GM21528 (cell line): ENCODE data around the gene LAPTM4A.

Experiments
- ATAC-seq: cut with Tn5 transposase; IDR thresholded peaks from one replicate; pipeline ENCODE4 v1.9.1; 2021; ENCODE audit warnings: mild to moderate bottlenecking, moderate library complexity; ENCODE audit not compliant: unreplicated experiment, low FRiP score

Gene LAPTM4A

DNA sequence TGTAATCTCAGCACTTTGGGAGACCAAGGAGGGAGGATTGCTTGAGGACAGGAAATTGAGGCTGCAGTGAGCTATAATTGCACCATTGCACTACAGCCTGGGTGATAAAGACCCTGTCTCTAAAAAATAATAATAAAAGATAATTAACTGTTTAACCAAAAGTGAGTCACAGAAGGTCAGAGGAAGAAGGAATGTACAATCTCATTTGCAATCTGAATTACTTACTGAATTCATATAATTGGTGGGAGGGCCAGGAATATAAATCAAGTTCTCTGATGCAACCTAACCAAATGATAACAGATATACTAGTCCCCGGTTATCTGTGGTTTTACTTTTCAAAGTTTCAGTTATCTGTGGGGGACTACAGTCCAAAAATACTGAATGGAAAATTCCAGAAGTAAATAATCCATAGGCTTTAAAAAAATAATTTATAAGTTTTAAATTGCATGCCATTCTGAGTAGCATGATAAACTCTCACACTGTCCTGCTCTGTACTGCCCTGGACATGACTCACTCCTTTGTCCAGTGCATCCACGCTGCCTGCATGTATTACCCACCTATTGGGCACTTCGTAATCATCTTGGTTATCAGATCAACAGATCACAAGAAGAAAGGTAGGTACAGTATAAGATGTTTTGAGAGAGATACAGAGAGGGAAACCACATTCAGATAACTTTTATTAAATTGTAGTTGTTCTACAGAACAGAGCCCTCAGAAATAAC, 26.2 kb downstream of the LAPTM4A start:
- no peak for ATAC-seq

DNA sequence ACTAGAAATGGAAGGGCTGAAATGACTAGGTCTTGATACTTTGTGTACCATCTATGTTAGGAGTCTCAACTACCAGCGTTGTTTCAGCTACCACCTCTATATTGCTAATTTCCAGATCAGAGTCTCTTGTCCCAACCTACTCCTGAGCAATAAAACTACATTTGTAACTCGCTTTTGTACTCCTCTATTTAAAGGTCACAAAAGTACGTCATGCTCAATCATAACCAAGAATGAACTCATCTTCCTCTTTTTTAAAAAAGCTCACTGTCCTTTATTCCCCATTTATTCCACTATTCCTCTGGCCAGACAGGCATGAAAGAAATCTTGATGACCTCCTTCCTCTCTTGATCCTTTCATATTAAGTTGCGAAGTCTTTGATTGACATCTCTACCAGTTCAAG, 27.7 kb downstream of the LAPTM4A start:
- no peak for ATAC-seq

DNA sequence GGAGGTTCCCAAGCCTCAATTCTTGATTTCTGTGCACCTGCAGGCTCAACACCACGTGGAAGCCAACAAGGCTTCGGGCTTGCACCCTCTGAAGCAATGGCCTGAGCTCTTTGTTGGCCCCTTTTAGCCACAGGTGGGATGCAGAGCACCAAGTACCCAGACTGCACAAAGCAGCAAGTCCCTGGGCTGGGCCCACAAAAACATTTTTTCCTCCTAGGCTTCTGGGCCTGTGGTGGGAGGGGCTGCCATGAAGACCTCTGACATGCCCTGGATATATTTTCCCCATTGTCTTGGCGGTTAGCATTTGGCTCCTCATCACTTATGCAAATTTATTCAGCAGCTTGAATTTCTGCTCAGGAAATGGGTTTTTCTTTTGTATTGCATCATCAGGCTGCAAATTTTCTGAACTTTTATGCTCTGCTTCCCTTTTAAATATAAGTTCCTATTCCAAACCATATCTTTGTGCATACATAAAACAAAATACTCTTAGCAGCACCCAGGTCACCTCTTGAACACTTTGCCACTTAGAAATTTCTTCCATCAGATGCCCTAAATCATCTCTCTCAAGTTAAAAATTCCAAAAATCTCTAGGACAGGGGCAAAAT, 29.9 kb downstream of the LAPTM4A start:
- no peak for ATAC-seq

DNA sequence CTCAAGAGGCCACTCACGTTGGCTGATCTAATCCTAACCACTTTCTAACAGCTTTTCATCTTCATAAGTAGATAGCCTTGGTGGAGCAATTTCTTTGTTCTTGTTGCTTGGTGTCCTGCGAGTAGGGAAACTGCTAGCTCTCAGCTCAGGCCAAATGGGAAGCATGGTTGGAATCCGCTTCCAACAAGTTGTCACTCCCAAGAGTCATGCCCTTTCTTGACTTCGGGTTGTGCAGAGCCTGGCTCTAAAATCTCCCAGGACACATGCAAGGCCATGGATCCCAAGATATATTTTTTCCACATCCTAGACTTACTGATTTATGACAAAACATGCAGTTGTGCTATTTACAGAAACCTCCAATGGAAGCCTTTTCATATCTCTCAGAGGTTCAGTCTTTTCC, 31.7 kb downstream of the LAPTM4A start:
- no peak for ATAC-seq

DNA sequence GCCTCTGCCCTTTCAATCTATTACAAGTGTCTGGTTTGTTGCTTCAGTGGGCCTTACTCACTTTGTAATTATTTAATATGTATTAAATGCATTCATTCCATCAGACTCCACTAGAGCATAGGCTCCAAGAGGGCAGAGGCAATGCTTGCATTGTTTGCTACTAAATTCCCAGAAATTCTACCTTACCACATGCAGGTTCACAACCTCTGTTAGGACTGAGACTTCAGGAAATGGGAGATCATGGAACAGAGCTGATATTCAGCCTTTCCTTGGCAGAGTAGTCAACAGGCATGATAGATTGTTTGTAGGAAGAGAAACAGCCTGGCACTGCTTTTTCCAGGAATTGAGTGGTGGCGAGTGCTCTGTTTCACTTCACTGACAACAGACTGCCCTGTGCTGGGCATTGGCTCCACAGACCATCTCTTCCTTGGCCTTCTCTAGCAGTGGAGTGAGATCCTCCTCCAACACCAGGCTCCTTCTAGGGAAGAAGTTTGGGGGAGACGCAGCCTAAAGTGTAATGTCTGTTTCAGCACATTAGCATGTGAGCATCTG, 32.8 kb downstream of the LAPTM4A start:
- ATAC-seq: no peak

DNA sequence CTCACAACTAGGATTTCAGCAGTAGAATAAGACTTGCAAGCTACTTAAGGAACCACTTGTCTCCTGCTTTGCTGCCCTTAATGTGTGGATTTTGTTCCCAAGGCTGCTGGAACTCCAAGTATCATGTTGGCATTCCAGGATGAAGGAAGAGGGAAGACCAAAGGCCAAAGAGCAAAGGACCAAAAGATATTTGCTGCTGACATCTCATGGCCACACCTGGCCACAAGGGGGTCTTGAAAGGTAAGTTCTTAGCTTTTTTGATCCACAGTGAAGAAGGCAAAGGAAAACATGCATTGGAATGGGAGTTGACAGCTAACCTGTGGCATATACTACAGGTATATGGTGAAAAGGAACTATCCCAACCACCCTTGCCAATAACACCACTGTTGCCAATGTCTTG, 35.1 kb downstream of the LAPTM4A start:
- ATAC-seq: no peak

DNA sequence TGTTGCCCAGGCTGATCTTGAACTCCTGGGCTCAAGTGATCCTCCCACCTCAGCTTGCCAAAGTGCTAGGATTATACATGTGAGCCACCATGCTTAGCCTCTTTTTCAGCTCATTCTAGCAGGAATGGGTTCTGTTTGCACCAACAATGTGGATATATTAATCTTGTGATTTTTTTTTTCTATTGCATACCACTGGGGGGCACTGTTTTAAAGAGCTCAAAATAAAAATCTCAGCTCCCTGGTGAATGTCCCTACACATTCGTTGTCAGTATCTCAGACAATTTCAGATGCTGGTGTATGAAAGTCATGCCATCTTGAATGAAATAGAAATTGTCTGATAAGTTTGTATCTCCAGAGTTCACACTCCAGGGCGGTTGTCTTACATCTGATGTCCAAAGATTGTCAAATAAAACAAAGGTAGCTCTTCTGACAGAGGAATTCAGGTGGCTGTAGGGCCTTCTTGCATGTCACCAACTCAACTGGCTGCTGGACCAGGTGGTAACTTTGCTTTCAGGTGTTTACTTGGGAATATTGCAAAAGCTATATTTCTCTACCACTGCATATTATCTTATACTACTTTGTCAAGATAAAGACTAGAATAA, 35.8 kb downstream of the LAPTM4A start:
- no peak for ATAC-seq

DNA sequence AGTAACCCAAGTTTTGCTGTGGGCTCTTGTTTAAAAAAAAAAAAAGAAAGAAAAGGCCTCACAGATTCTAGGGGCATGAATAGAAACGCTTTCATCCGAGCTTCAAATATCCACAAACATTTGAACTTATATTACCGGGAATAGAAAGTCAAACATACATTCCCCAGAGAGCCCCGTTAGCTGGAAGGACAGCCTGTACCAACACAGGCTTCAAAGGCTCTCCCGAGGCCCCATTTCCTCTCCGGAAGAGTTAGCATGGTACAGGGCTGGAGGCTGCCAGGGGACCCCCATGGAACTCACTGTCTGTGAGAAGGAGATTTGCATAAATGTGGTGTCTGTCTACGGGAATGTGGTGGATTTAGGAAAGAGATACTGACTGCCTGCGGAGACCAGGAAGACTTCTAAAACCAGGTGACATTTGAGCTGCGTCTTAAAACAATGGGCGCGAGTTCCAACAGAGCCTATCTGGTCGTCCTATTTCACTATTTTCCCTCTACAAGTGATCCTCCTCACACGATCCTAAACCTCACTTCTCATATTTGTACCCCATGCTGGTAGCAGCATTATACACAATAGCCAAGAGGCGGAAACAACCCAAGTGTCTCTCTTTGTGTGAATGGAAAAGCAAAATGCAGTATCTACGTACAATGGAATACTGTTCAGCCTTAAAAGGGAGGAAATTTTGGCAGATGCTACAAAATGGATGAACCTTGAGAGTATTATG, 38.1 kb downstream of the LAPTM4A start:
- ATAC-seq: no peak

DNA sequence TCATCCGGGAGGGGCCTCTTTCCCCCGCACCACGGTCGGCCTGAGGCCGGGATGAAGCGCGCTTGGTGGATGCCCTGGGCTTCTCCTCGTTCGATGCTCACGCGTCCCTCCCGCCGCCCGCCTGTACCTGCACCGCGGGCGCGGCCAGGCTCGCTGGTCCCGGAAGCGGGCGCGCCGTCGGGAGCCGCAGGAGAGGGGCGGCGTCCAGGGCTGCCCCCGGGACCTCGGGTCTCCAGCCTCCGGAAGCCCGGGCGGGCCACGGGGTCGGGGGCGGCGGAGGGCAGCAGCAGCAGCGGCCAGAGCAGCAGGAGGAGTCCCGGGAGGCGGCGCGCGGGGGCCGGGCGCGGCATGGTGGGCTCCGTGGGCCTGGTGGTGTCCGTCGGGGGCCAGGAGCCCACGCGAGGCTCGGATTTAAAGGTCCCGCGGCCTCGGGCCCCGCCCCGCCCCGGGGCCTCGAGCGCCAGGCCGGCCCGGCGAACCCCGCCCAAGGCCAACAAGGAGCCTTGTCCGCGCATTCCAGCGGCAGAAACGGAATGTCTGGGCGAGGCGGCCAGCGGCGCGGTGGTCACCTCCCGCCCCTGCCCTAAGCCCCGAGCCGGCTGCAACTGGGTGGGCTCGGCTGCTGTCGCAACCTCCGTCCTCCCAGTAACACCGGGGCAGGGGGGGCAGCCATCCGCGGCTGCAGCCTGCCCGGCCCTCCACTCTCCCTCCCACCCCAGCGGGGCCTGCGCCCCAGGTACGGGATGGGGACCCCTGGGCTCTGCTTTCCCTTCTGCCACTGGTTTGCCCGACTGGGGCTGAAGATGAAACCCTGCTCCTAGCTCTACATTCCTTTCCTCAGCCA, 38.9 kb downstream of the LAPTM4A start, which contains the start of gene MATN3:
MATN3 (minus strand) TSS at position 387 of the 844 bp plus-strand sequence; CDS start at position 350, 37 bp downstream.
- no peak for ATAC-seq

DNA sequence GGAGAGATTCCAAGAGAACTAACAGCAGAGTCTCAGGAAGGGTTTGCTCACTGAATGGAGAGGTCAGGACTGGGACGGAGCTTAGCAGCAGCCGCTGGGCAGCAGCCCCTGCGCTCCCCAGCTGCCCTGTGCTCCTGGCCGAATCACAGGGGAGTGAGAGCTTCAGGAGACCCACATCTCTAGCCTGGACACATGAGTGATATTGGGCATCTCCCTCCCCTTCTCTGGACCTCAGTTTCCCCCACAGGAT, 39.5 kb downstream of the LAPTM4A start:
- no peak for ATAC-seq

DNA sequence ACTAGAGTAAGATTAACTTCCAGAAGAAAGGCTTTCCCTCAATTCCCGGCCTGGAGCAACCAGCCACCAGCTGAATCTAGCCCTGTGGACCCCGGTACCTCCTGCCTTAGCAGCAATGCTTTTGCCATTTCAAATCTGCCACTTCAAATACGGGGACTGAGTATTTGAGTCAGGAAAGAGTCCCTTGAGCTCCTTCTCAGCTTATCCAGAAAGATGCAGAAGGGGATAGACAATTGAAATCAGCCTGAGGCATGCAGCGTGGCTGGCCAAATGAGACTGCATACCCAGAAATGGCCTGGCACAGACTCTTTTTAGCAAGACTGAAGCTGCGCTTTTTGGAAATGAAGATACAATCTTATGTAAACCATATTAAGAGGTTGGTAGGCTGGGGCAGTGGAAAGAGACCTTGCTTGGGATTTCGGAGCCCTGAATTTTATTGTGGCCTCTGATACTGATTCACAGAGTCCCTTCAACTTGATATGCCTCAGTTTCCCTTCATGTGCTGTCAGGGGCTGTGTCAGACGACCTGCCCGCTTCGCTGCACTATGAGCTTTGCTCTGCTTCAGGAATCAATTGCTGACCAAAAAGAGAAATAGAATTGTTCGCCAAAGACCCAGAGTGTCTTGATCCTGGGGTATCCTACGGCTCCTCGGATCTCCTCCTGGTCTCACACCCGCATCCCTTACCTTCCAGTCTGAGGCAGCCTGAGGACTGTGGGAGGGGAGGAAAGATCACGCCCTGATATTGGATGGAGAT, 40.0 kb downstream of the LAPTM4A start:
- no peak for ATAC-seq

DNA sequence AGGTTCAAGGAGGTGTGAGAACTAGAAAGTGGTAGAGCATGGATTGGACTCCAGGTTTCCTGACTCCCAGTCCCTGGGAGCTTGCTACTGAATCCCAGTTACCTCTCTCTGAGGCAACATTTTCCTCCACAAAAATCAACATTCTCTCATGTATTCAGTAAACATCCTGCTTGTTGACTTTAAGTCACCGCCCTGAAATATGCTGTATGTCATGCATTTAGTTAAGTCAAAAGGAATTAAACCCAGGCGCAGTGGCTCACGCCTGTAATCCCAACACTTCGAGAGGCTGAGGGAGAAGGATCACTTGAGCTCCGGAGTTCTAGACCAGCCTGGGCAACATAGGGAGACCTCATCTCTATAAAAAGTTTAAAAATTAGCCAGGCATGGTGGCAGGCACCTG, 42.7 kb downstream of the LAPTM4A start:
- no peak for ATAC-seq

DNA sequence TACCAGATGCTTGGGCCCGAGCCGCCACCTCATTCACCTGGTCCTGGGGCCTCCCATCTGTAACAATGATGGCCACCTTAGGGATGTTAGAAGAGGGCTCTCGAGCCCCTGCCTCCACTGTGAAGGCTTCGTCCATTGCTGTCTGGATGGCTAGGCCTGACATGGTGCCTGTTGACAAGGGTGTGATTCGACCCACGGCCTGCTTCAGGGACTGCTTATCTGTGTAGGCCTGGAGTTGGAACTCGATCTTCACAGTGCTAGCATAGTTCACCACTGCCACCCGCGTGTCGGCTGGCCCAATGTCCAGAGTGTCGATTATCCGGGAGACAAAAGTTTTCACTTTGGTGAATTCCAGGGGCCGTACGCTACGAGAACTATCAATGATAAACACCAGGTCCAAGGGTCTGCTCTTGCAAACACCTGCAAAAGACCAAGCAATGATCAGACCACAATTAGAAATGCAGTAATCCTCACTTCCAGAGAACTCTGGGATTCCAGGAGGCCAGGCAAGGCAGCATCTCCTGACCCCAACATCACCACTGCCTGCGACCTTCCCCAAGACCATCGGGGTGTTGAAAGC, 45.4 kb downstream of the LAPTM4A start:
- no peak for ATAC-seq

DNA sequence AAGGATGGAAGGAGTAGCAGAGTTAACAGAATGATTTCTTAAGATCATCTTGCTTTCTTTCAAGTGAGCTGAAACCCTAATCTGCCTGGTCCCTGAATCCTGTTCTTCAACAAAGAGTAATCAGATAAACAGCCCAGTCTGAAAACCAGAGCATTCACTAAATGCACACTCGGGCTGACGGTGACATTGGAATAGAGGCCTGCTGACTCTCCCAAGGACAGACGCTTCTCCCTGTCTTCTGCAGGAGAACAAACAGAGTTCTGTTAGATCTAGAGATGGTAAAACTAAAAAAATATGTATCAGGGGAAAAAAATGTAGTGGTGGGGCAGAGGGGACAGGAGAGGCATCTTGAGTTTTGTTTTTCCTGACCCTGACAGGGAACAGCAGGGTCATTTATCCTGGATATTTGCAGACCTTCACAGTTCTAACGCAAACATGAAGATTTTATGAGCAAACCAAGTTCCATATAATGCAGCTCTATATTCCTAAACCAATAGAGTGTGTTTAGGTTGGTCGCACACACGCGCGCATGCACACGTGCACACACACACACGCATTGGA, 46.3 kb downstream of the LAPTM4A start:
- no peak for ATAC-seq

DNA sequence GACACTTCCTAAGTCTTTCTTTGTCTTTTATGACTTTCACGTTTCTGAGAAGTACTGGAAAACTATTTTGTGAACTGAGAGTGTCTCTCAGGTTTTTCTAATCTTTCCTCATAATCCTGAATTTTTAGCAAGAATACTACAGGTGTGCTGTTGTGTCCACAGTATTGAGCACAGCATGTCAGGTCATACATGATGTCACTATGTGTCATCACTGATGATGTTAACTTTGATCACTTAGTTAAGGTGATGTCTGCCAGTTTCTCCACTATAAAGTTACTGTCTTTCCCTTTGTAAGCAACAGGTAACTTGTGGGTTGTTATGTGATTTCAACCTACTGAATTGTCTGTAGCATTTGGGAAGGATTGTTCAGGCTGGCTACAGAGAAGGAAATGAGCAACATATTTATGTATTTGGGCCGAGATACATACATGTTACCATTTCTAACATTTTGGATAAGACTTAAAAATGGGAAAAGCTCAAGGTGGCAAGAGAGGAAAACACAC, 50.0 kb downstream of the LAPTM4A start:
- ATAC-seq: no peak

DNA sequence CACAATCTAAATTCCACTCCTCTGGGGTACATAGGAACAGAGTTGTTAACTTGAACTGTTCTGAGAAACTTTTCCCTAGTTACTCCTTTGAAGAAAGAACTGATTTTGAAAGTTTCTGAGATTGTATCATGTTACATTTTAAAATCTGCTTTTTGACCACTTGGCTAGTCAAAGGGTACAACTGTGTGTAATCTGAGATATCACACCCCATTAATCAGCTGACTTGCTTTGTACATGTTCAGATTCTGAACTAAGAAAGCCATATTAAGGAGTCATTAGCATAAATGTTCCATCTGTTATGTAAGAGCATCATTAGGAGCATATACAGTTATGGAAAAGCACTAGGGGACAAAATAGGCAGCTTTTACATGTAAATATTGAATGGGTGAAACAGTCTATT, 57.7 kb downstream of the LAPTM4A start:
- ATAC-seq: no peak

DNA sequence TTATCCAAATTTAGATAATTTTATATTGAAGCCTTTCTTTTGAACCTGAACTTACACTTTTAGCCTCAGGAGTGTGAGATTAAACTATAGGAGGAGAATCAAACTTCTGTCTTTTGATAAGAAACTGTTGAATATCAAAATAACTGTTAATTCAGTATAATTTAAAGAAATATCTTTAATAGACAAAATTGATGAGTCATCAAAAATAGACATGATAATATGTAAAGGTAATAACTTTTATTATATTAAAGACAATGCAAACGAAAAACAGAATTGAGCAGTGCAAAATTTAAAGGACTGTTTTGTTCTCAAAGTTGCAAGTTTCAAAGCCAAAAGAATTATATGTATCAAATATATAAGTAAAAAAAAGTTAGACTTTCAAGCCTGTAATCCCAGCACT, 59.5 kb downstream of the LAPTM4A start:
- no peak for ATAC-seq

DNA sequence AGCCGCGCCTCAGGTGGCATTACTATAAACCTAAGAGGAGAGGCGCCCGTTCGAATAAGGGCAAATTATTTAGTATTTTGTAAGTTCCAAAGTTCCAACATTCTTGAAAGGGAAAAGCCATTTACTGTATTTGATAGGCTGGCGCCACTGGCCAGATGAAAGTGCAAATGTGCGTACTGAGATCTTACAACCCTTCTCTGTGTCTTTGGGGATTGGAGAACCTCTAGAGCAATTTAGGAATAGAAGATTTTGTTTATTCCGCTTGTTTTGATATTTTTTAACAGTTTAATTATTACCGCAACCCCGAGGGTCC, 61.1 kb downstream of the LAPTM4A start:
- no peak for ATAC-seq
